K562 (cell line): ENCODE measurements around the gene LTB4R2. TPM values are rescaled to one million over a fixed set of nuclear protein-coding genes. Genes with fewer than 3 reads are reported as not detected.

Experiments used
- ATAC-seq: fragments of 200-7000 bp; cut with Tn5 transposase; 3 replicates; pipeline ENCODE4 v1.9.1; 2020; ENCODE audit warnings: moderate library complexity
- BruUV-seq: library from RNA; stranded (reverse); fragments of 400-500 nt; replicated peaks from 2 replicates; lab custom pipeline; 2021; lab: Mats Ljungman, UMichigan
- CTCF ChIA-PET: fragments of 300-600 bp; formaldehyde crosslinking; extraction: SDS; loops from one replicate; lab custom pipeline; 2021; ENCODE audit warnings: low intra/inter-chr PET ratio; lab: Yijun Ruan, JAX
- POLR2A ChIA-PET: fragments of 300-600, 350-650 bp; sonication (Branson Sonifier 250); formaldehyde crosslinking; extraction: SDS; loops from one replicate; lab custom pipeline; 2021; ENCODE audit warnings: antibody characterized with exemption, inconsistent platforms; lab: Yijun Ruan, JAX
- DNase-seq, 4 experiments: peaks; one replicate each; pipeline versions ENCODE4 v3.0.0 to v3.0.0-alpha.2; 2011 to 2018; ENCODE audit warnings: low spot score in 3 of 4, mixed read lengths in 3 of 4; ENCODE audit errors: extremely low read depth in 1 of 4
- FAIRE-seq: peaks from 2 replicates; lab custom pipeline; 2011; peaks lifted over from hg19 to GRCh38; lab: Jason Lieb, UNC
- H2AFZ ChIP-seq: 2 replicates; pipeline ENCODE4 v1.6.0; 2011; ENCODE audit warnings: low read depth, low read length, control low read depth, inconsistent platforms
- H3K27ac ChIP-seq: fragments of 200-600 bp; 3 replicates; pipeline ENCODE4 v1.8.0; 2011; ENCODE audit warnings: low read depth, mild to moderate bottlenecking, control low read depth, inconsistent platforms, low read length, moderate library complexity, mixed read lengths; ENCODE audit errors: extremely low read depth
- H3K27me3 ChIP-seq, 2 experiments: fragments of 300-600 bp in 1 of 2; 2 replicates in 1 of 2; 3 replicates in 1 of 2; pipeline versions ENCODE4 v1.6.0 to v1.8.0; 2011; ENCODE audit warnings: inconsistent platforms in 2 of 2, low read length in 2 of 2, mild to moderate bottlenecking in 1 of 2, mixed read lengths in 1 of 2, moderate library complexity in 1 of 2; ENCODE audit not compliant: control insufficient read depth in 2 of 2, insufficient read depth in 2 of 2
- H3K36me3 ChIP-seq: fragments of 300-600 bp; 3 replicates; pipeline ENCODE4 v1.8.0; 2011; ENCODE audit warnings: mild to moderate bottlenecking, low read length, inconsistent platforms; ENCODE audit not compliant: control insufficient read depth, insufficient read depth
- H3K4me1 ChIP-seq, 2 experiments: fragments of 200-600 bp in 1 of 2; replicated peaks in 1 of 2; 2 replicates in 1 of 2; 3 replicates in 1 of 2; pipeline versions ENCODE4 v1.5.1 to v1.8.0; 2011; ENCODE audit warnings: inconsistent platforms in 2 of 2, low read length in 2 of 2, mild to moderate bottlenecking in 1 of 2, mixed read lengths in 1 of 2, moderate library complexity in 1 of 2; ENCODE audit not compliant: control insufficient read depth in 2 of 2, insufficient read depth in 2 of 2
- H3K4me2 ChIP-seq: 2 replicates; pipeline ENCODE4 v1.6.1; 2011; ENCODE audit warnings: low read length, control low read depth, inconsistent platforms, mixed read lengths; ENCODE audit not compliant: insufficient read depth
- H3K4me3 ChIP-seq: fragments of 200-600 bp; sonication (generic), shearing (Covaris generic); 2 replicates; pipeline ENCODE4 v1.5.1; 2016; ENCODE audit warnings: control low read depth, inconsistent platforms
- H3K79me2 ChIP-seq: fragments of 200-600 bp; 3 replicates; pipeline ENCODE4 v1.8.0; 2011; ENCODE audit warnings: low read length, inconsistent platforms; ENCODE audit not compliant: control insufficient read depth, insufficient read depth
- H3K9ac ChIP-seq, 2 experiments: 2 replicates each; pipeline versions ENCODE4 v1.6.0 to v1.6.1; 2011; ENCODE audit warnings: low read depth in 2 of 2, low read length in 2 of 2, control low read depth in 1 of 2, inconsistent platforms in 1 of 2, mild to moderate bottlenecking in 1 of 2, mixed read lengths in 1 of 2; ENCODE audit not compliant: insufficient read depth in 1 of 2
- H3K9me1 ChIP-seq: one replicate; pipeline ENCODE4 v1.6.0; 2011; ENCODE audit warnings: inconsistent platforms, mild to moderate bottlenecking, low read length, moderate library complexity; ENCODE audit not compliant: control insufficient read depth, insufficient read depth
- H3K9me3 ChIP-seq: replicated peaks from 2 replicates; pipeline ENCODE4 v1.5.1; 2011; ENCODE audit warnings: low read depth, low read length, inconsistent platforms; ENCODE audit not compliant: control insufficient read depth, insufficient read depth
- H4K20me1 ChIP-seq: replicated peaks from 2 replicates; pipeline ENCODE4 v1.6.1; 2011; ENCODE audit warnings: low read length, inconsistent platforms, mixed read lengths; ENCODE audit not compliant: control insufficient read depth, insufficient read depth
- C11orf30 ChIP-seq: fragments of 450-650 bp; IDR thresholded peaks from 2 replicates; pipeline ENCODE4 v1.6.1; 2016; ENCODE audit warnings: low read depth, mild to moderate bottlenecking
- CHD1 ChIP-seq: fragments of 200-600 bp; sonication (generic); IDR thresholded peaks from one replicate; pipeline ENCODE4 v1.6.1; 2012; ENCODE audit warnings: mild to moderate bottlenecking, moderate library complexity, low read length, inconsistent platforms
- CREM ChIP-seq: IDR thresholded peaks from 2 replicates; pipeline ENCODE4 v1.6.1; 2014; ENCODE audit warnings: antibody characterized with exemption, low read depth
- ELK1 ChIP-seq: sonication (generic); formaldehyde crosslinking; IDR thresholded peaks from 2 replicates; pipeline ENCODE4 v1.8.1; 2022; ENCODE audit warnings: missing genetic modification reagents
- ERF ChIP-seq: fragments of 450-650 bp; formaldehyde crosslinking; IDR thresholded peaks from 2 replicates; pipeline ENCODE4 v1.4.0; 2020; ENCODE audit warnings: mild to moderate bottlenecking, mixed read lengths
- MAFF ChIP-seq: IDR thresholded peaks from 2 replicates; pipeline ENCODE4 v1.6.1; 2012; ENCODE audit warnings: low read length, improper control_type of control experiment
- MAFG ChIP-seq: fragments of 450-650 bp; conservative IDR thresholded peaks from 2 replicates; pipeline ENCODE4 v1.6.1; 2016; ENCODE audit warnings: missing genetic modification characterization, missing compliant biosample characterization
- MAFK ChIP-seq: IDR thresholded peaks from 2 replicates; pipeline ENCODE4 v1.6.1; 2011; ENCODE audit warnings: low read length, improper control_type of control experiment
- MIER1 ChIP-seq: fragments of 450-650 bp; IDR thresholded peaks from 2 replicates; pipeline ENCODE4 v1.6.1; 2016; ENCODE audit warnings: antibody characterized with exemption, mild to moderate bottlenecking, low read depth
- NCOA4 ChIP-seq: fragments of 450-650 bp; IDR thresholded peaks from 2 replicates; pipeline ENCODE4 v1.6.1; 2018; ENCODE audit warnings: mild to moderate bottlenecking; ENCODE audit not compliant: partially characterized antibody
- NFYB ChIP-seq: IDR thresholded peaks from 2 replicates; pipeline ENCODE4 v1.6.1; 2011; ENCODE audit warnings: mild to moderate bottlenecking, moderate library complexity; ENCODE audit not compliant: insufficient read length; ENCODE audit errors: extremely low read depth
- NR2C2 ChIP-seq, 2 experiments: fragments of 200-800 bp in 1 of 2; sonication (Bioruptor generic) in 1 of 2; sonication (generic) in 1 of 2; formaldehyde crosslinking in 1 of 2; IDR thresholded peaks; 2 replicates each; pipeline versions ENCODE4 v1.6.1 to v1.8.0; 2016 to 2022; ENCODE audit warnings: mild to moderate bottlenecking in 1 of 2, missing compliant biosample characterization in 1 of 2, missing genetic modification characterization in 1 of 2, missing genetic modification reagents in 1 of 2
- POLR2A ChIP-seq: fragments of 450-650 bp; conservative IDR thresholded peaks from 2 replicates; pipeline ENCODE4 v1.6.1; 2016
- STAT5B ChIP-seq: fragments of 250-450 bp; sonication (Bioruptor Pico); IDR thresholded peaks from 2 replicates; pipeline ENCODE4 v1.8.0; 2021; ENCODE audit warnings: mild to moderate bottlenecking, inconsistent platforms
- TOE1 ChIP-seq, 2 experiments: fragments of 450-650 bp in 1 of 2; sonication (generic) in 1 of 2; formaldehyde crosslinking in 1 of 2; IDR thresholded peaks; 2 replicates each; pipeline versions ENCODE4 v1.7.1 to v1.8.0; 2016 to 2022; ENCODE audit warnings: borderline replicate concordance in 2 of 2, mild to moderate bottlenecking in 2 of 2, antibody characterized with exemption in 1 of 2, inconsistent platforms in 1 of 2, low read depth in 1 of 2, missing genetic modification reagents in 1 of 2, moderate library complexity in 1 of 2
- ZNF263 ChIP-seq: sonication (generic); formaldehyde crosslinking; IDR thresholded peaks from 2 replicates; pipeline ENCODE4 v1.8.0; 2022; ENCODE audit warnings: mild to moderate bottlenecking, missing genetic modification reagents, borderline replicate concordance
- ZNF316 ChIP-seq: fragments of 450-650 bp; IDR thresholded peaks from 2 replicates; pipeline ENCODE4 v1.6.1; 2016
- WGBS: fragments of 100-300 bp; shearing (Covaris generic); methylation state at CpG from one replicate; pipeline ENCODE4 v1.1.6; 2016; ENCODE audit warnings: low coverage, mixed read lengths; ENCODE audit not compliant: insufficient coverage; ENCODE audit errors: missing lambda C conversion rate; 5-methylcytosine and 5-hydroxymethylcytosine counted together
- in situ Hi-C: fragments of 300-500 bp; cut with MboI; formaldehyde crosslinking; loops from 4 replicates; pipeline ENCODE4 v1.15.0; 2018; ENCODE audit warnings: inconsistent platforms, mixed read lengths
- intact Hi-C: fragments of 100-400 bp; cut with micrococcal nuclease; formaldehyde crosslinking; loops from 2 replicates; pipeline ENCODE4 v1.14.2; 2022
- polyA plus RNA-seq, 8 experiments: library from polyadenylated mRNA; depleted of rRNA in 4 of 8; stranded (reverse) in 5 of 8; unstranded in 3 of 8; fragments of >200 nt; fragmentation: Nextera tagmentation in 2 of 8; fragmentation: Illumina TruSeq in 1 of 8; extraction: Ambion mirVana in 2 of 8; extraction: Trizol in 1 of 8; gene quantifications; 2 replicates each; pipeline versions ENCODE4 v1.2.1 to v1.2.3, GENCODE V29; 2011 to 2014; ENCODE audit warnings: inconsistent platforms in 1 of 8, missing spikeins in 1 of 8
- total RNA-seq, 7 experiments: library from RNA; depleted of rRNA in 6 of 7; stranded (reverse); fragments of >200 nt in 6 of 7; fragmentation: Illumina TruSeq in 2 of 7; extraction: Trizol in 2 of 7; gene quantifications; 2 replicates each; pipeline versions ENCODE4 v1.2.1 to v1.2.3, GENCODE V29; 2011 to 2021; ENCODE audit warnings: low replicate concordance in 1 of 7
- TF ChIP-seq, protein P1 (sequence below): fragments of 250-450 bp; sonication (Bioruptor Pico); IDR thresholded peaks from 2 replicates; pipeline ENCODE4 v1.9.0; 2021; ENCODE audit warnings: mild to moderate bottlenecking

The LTB4R2 gene
- total and polyA plus RNA-seq, 9 of the 15 experiments (the other 6 are each of a cell fraction or from before 2014, with no cell fraction given): 0.03 to 11.6 (median 2.8) TPM; not detected in 1

- TF ChIP-seq NR2C2 (CRISPR knock-in tag; IDR thresholded peaks at IDR 0.05): no peak
- 0 out of 2 replicates have a peak, but pooled peaks have one; percentile 24 for TF ChIP-seq NR2C2 (tag; IDR thresholded peaks at IDR 0.05)
- no peak for TF ChIP-seq POLR2A
- TF ChIP-seq MIER1: no peak
- no peak for TF ChIP-seq CHD1
These were observed 38.1 kb upstream of the LTB4R2 start (continued) for GRCh38 chr14:24271834-24272263.

- no peaks in the 10 kb centered on the region; the same call in 1 of the 2 replicates for H4K20me1 ChIP-seq
- no TSS peak for BruUV-seq
These were observed 37.5 kb upstream of the LTB4R2 start for GRCh38 chr14:24272467-24272866.

More at GRCh38 chr14:24272467-24272866, 37.5 kb upstream of the LTB4R2 start:
- no peaks in the 10 kb centered on the region; the same call in 2 of the 3 replicates for H3K36me3 ChIP-seq
- peaks cover 9% of the 10 kb centered on the region; the same call in 1 of the 3 replicates for H3K79me2 ChIP-seq
- peaks cover 26 to 27% of the 10 kb centered on the region in 2 experiments; a peak in 4 of 5 replicates for H3K4me1 ChIP-seq
- H3K9ac ChIP-seq: peak overlapping the region in 1 of 2 experiments; percentile 99; a peak in 1 of 4 replicates
- TF ChIP-seq ZNF263 (CRISPR knock-in tag): no peak
- peak; percentile 48; the same call in 1 of the 2 replicates for TF ChIP-seq CREM
- TF ChIP-seq MAFK: peak; percentile 89
- peak; percentile 87 for TF ChIP-seq MAFF
- TF ChIP-seq NCOA4: no peak
- no peak for TF ChIP-seq STAT5B (CRISPR knock-in tag)
- TF ChIP-seq ERF: no peak
- no peak for TF ChIP-seq NFYB
- TF ChIP-seq ELK1 (CRISPR knock-in tag): no peak
- TF ChIP-seq MAFG (tag): peak; percentile 92
- peak; percentile 98 for TF ChIP-seq ZNF316
- TF ChIP-seq TOE1 (IDR thresholded peaks at IDR 0.05; ENCODE audit: borderline replicate concordance): no peak
- TF ChIP-seq TOE1 (CRISPR knock-in tag; IDR thresholded peaks at IDR 0.05; ENCODE audit: borderline replicate concordance, low read depth): no peak
- TF ChIP-seq, protein P1, sequence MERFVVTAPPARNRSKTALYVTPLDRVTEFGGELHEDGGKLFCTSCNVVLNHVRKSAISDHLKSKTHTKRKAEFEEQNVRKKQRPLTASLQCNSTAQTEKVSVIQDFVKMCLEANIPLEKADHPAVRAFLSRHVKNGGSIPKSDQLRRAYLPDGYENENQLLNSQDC: no peak
- TF ChIP-seq C11orf30: peak; percentile 96
- FAIRE-seq (peak; percentile 15), ATAC-seq (no peak), DNase-seq (peak in 1 of 4 experiments; percentile 25)
- no peak overlapping the region for H3K4me3 ChIP-seq
- in situ Hi-C loops (no loop called here), intact Hi-C loops (no loop called here)
- WGBS: 25% methylated on average over 2 of the region's 2 CpGs
- H3K4me2 ChIP-seq: peak overlapping the region; percentile 92
- H3K9me1 ChIP-seq: peaks cover 2% of the 10 kb centered on the region
- H3K9me3 ChIP-seq: no peaks in the 10 kb centered on the region
- ChIA-PET POLR2A (interaction anchor here (0.6 to 1.2 kb wide), 3 partner anchors 10 to 136 kb away, joined by 3 to 5 read pairs (median 5); partner anchors contain the start of gene CHMP4A), CTCF (no interaction called here)
- H3K27ac ChIP-seq: no peak overlapping the region
- H3K27me3 ChIP-seq: no peaks in the 10 kb centered on the region
- peak overlapping the region; percentile 19; the same call in 1 of the 2 replicates for H2AFZ ChIP-seq
